HG03103 (cell line): ENCODE results near the gene CDH4.

ENCODE experiments used
- ATAC-seq: cut with Tn5 transposase; IDR thresholded peaks from one replicate; pipeline ENCODE4 v1.9.1; 2021; ENCODE audit warnings: low read depth; ENCODE audit not compliant: unreplicated experiment

Gene CDH4

GRCh38 chr20:61320691-61321425, 68.8 kb downstream of the CDH4 start:
- ATAC-seq: no peak

GRCh38 chr20:61321481-61321880, 69.4 kb downstream of the CDH4 start:
- ATAC-seq: no peak

GRCh38 chr20:61322151-61322865, 70.2 kb downstream of the CDH4 start:
- ATAC-seq: no peak

DNA sequence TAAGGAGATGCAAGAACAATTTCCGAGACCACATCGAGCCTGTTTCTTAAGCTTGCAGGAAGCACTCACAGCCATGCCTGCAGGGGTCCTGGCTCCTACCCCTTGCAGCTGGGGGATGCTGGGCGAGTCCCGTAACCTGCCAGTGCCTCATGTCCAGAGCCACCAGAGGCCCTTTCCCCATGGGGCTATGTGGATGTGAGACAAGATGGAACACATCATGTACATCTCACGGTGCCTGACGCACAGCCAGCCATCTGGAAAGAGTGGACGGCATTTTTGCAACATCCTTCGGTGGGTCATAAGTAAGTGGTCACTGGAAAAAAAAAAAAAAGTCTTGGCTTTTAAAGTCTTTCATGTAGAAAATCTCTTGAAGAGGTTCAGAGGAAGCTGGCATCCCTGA, 72.8 kb downstream of the CDH4 start:
- no peak for ATAC-seq

- no peak for ATAC-seq
Observed at GRCh38 chr20:61325718-61326117, 73.7 kb downstream of the CDH4 start.

- no peak for ATAC-seq
Observed at GRCh38 chr20:61328911-61329558, 77.0 kb downstream of the CDH4 start.

- no peak for ATAC-seq
Observed at GRCh38 chr20:61330441-61330840, 78.4 kb downstream of the CDH4 start.

DNA sequence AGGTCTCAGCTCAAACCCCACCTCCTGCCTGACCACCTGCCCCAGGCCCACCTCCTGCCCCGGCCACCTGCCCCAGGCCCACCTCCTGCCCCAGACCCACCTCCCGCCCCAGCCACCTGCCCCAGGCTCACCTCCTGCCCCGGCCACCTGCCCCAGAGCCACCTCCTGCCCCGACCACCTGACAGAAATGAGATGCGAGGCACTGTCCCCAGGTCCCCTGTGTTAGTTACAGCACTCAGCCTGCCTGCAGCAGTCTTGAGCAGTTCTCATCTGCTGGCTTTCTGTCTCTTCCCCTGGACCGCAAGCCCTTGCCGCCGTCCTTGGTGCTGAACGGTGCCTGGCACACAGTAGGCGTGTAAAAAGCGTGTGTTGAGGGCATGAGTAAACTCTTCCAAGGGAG, 79.5 kb downstream of the CDH4 start:
- ATAC-seq: no peak

GRCh38 chr20:61332016-61332975, 80.2 kb downstream of the CDH4 start:
- no peak for ATAC-seq

GRCh38 chr20:61333484-61334108, 81.5 kb downstream of the CDH4 start:
- ATAC-seq: no peak

GRCh38 chr20:61340157-61340556, 88.1 kb downstream of the CDH4 start:
- ATAC-seq: no peak

DNA sequence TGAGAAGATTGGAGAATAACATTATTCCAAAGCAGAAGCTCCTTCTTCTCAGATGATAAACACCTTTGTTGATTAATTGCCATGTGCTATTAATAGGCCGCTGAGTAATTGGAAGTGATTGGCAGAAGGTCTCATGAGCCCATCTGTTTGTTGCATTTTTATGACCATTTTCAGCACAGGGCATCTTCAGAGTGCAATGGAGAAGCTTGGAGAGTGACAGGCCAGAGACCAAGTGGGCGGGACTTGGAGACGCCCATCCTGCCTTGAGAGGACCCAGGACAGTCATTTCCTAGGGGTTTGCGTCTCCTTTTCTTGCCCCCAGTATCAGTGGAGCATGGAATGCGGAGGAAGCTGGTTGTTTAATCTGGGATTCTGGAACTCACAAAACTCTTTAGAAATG, 89.5 kb downstream of the CDH4 start:
- ATAC-seq: no peak

- ATAC-seq: no peak
Observed at GRCh38 chr20:61343934-61344333, 91.9 kb downstream of the CDH4 start.

GRCh38 chr20:61345656-61346055, 93.6 kb downstream of the CDH4 start:
- no peak for ATAC-seq

GRCh38 chr20:61346996-61347395, 94.9 kb downstream of the CDH4 start:
- no peak for ATAC-seq

GRCh38 chr20:61347443-61347842, 95.4 kb downstream of the CDH4 start:
- ATAC-seq: no peak

DNA sequence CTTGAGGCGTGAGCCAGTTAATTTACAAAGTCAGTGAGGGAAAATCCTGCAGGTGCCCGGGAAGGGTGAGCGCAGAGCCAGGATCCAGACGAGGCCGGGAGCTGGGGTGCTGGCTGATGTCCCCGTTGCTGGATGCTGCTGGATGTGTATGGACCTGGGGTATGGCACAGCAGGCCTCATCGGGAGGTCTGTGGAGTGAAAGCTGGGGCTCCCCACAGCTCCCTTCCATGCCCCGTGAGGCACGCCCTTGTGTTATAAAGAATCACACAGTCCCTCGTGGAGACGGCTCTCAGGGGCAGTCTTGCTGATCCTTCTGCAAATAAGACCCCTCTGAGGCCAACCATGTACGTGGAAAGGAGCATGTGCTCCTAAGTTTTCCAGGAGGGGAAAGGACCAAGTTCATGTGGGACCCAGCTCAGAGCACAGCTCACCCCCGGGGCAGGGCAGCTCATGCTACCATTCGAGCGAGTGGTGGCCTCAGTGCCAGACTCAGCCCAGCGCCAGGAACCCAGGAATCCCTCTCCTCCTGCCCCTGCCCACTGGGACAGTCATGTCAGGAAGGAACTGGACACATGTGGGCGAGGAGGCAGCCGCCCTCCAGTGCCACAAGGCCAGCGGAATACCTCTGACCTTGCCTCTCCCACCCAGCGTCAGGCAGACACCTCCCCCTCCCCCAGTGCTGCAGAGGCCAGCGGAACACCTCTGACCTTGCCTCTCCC, 97.5 kb downstream of the CDH4 start:
- no peak for ATAC-seq

DNA sequence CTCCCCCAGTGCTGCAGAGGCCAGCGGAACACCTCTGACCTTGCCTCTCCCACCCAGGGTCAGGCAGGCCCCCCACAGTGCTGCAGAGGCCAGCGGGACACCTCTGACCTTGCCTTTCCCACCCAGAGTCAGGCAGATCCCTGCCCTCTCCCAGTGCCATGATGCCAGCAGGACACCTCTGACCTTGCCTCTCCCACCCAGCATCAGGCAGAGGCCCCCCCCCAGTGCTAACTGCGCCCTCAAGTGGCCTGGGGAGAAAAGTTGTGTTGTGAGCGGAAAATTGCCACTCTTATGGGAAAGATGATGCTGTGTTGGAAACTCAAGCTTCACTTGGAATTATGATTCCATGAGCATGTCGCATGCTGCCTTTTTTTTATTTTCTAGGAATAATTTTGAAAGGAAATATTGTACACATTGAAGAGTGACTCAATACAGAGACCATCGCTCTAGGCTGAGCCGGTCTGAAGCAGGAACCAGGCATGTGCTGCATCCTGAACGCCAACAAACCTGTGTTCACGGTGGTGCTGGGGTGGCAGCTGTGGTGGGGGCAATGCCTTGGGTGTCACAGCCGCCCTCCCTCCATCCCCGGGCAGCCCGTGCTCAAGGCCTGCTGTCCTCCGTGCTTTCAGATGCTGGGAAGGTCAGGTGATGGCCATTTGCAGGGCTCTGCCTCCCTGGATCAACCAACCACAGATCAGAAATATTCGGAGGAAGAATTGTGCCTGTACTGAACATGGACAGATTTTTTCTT, 98.6 kb downstream of the CDH4 start:
- no peak for ATAC-seq
